GM15510 (cell line): ENCODE data around the gene TMEM51.

Experiments used
- POLR2A ChIP-seq: IDR thresholded peaks from 3 replicates; pipeline ENCODE4 v1.6.1; 2011; ENCODE audit warnings: borderline replicate concordance; ENCODE audit not compliant: insufficient read length; ENCODE audit errors: extremely low read depth

The TMEM51 gene

GRCh38 chr1:15207829-15208429 is 54.4 kb downstream of the TMEM51 start:
- no peak for TF ChIP-seq POLR2A

DNA sequence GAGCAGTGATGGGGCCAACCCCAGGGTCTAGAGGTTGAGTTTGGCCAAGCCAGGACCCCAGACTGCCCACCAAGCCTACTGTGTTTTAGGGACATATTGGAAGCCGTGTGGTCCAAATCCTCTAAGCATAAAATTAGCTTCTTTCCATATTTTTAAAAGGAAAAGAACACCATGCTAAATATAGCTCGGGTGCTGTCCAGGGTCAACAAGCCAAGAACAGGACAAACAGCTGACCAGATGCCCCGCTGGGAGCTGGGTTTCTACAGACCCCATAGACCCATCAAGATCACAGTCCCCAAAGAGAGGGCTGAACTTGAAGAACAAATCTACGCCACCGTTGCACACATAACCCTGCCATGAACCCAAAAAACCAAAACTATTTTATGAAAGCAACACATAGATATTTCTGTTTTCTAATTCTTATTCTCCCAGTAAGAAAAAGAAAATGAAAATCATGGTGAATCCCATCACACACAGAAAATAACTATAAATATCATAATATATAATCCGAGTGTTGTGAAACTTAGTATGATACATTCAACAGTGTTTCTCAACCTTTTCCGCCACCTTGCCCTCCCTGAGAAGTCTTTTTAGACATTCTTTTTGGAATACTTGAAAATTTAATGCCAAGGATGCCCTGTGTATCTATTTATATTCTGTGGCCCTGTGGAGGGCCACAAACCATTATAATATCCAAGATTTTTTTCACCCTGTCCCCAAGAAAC is 57.3 kb downstream of the TMEM51 start:
- TF ChIP-seq POLR2A = no peak

DNA sequence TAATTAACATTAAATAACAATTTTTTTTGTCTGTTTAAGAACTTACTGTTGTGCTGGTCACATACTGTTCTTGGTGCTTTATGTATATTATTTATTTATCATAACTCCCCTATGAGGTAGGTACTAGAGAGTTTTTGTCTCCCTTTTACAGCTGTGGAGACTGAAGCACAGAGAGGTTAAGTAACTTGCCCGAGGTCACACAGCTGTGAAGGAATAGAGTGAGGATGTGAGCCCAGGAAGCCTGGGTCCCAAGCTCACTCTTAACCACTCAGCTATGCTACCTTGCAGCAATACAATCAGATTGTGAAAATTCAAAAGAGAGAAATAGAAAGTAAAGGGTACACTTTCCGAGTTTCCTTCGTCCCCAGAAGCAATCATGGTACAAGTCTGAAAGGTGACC is 57.9 kb downstream of the TMEM51 start:
- TF ChIP-seq POLR2A = no peak

DNA sequence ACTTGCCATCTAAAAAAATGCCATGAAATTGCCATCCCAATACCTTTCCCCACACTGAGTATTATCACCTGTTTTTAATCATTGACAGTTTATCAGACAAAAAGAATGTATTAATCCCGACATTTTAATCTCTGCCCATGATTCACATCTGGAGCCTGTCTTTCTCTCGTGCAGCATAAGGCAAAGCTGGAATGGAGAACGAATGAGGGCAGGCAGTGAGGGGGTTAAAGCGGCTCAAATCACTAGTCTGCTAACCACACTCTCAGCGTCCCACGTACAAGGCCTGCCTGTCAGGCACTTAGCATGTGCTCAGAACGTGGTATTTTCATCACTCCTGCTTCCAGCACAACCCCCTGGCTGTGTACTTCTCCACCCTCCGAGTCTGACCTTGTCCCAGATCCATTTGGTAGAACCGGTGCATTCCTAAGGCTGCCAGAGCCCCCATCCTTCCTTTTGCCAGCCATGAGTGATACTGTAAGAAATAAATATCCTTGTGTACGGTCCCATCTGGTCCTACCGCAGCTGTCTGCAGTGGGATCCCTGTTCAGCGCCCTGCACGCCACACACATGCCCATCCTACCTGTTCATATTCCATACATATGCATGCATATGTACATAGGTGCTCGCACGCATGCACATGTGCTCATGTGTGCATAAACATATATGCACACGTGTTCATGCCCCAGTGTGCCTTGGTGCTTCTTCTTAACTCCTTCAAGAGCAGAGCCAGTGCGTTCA is 58.8 kb downstream of the TMEM51 start:
- no peak for TF ChIP-seq POLR2A

GRCh38 chr1:15212954-15213291 is 59.4 kb downstream of the TMEM51 start:
- TF ChIP-seq POLR2A = no peak

DNA sequence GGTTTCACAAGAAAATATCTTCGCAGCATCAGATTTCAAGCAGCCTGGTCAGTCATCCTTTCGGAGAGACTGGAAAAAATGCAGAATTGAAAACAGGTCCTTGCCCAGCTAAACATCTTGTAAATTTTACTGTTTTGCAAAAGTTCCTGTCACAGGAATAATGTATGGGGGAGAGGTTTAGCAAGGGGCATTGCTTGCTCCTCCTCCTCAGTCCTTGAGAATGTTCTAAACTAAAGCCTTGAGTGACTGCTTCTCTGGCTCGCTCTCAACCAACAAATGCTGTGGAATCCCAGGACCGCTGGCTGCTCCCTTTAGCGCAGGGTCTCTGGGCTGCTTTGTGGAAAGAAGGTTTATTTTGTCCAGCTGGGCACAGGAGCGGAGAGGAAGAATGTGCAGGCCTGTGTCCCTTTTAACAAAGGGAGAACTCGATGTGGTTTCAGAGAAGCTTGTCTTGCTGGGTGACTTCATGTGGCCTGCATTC is 59.8 kb downstream of the TMEM51 start:
- TF ChIP-seq POLR2A = no peak

- TF ChIP-seq POLR2A = no peak
Measured at GRCh38 chr1:15214527-15214926, 61.0 kb downstream of the TMEM51 start.

GRCh38 chr1:15215116-15215515 is 61.6 kb downstream of the TMEM51 start:
- TF ChIP-seq POLR2A = no peak

DNA sequence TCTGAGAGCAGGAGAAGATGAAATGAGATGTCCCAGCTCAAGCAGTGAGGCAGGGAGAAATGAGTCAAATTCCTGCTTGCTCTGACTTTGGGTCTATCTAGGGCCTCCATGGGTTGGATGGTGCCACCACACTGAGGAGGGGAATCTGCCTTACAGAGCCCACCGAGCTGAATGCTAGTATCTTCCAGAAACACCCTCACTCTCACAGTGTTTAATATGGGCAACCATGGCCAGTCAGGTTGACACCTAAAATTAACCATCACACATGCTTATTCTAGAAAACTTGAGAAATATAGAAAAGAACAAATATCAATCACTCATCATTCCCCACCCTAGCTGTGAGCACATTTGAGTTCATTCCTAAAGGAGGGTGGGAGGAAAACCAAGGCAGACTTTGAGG is 64.1 kb downstream of the TMEM51 start:
- TF ChIP-seq POLR2A = no peak

GRCh38 chr1:15218287-15219279 is 65.0 kb downstream of the TMEM51 start:
- TF ChIP-seq POLR2A = no peak

GRCh38 chr1:15219280-15220023 is 65.9 kb downstream of the TMEM51 start:
- TF ChIP-seq POLR2A = no peak

DNA sequence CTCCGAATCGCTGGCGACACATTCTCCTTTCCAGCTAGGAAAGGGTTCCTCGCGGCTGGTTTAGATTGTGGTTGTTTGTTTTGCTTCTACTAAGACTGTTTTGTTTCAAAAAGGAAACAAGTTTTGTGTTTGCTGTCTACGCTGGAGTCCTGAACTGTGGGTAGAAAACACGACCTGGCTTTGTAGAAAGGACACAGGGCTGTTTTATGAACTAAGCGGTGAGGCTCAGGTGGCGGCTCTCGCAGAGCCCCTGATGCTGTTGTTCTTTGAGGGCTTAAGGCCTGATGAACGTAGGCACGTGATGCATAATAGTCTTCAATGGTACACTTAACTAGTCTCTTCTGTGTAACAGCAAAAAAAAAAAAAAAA is 66.5 kb downstream of the TMEM51 start:
- no peak for TF ChIP-seq POLR2A

- TF ChIP-seq POLR2A = no peak
Measured at GRCh38 chr1:15220825-15221431, 67.4 kb downstream of the TMEM51 start.
